GM19324 (cell line): ENCODE data around the gene PTPRG.

Source experiments
- ATAC-seq: cut with Tn5 transposase; IDR thresholded peaks from one replicate; pipeline ENCODE4 v1.9.1; 2021; ENCODE audit warnings: mild to moderate bottlenecking, moderate library complexity; ENCODE audit not compliant: unreplicated experiment, low FRiP score

PTPRG gene

DNA sequence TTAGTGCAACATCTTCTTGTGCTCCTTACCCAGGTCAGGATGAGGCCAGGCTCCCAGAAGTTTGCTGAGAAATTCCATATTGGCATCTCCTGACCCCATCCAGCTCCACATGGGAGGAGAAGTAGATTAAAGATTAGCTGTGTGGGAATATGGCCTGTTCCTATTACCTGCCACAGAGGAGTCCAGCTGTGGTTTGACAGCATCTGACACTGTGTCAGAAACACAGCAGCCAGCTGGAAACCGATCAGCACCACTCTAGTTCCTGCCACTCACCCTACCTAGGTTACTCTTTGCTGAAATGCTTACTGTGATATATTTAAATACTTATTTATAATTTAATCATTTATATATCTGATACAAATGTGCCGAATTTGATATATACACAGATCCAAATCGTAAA, 551.7 kb downstream of the PTPRG start:
- no peak for ATAC-seq

DNA sequence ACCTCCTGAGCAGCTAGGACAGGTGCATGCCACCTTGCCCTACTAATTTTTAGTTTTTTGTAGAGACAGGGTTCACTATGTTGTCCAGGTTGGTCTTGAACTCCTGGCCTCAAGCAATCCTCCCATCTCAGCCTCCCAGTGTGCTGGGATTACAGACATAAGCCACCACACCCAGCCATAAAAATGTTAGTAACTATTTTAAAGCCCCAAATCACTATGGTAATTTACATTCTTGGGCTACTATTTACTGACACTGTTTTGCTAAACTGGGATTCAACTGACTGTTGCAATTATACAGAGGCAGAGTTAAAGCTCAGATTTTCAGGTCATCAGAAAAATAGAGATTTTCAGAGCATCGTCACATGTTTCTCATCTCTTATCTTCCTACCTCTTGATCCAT, 553.4 kb downstream of the PTPRG start:
- ATAC-seq = no peak

DNA sequence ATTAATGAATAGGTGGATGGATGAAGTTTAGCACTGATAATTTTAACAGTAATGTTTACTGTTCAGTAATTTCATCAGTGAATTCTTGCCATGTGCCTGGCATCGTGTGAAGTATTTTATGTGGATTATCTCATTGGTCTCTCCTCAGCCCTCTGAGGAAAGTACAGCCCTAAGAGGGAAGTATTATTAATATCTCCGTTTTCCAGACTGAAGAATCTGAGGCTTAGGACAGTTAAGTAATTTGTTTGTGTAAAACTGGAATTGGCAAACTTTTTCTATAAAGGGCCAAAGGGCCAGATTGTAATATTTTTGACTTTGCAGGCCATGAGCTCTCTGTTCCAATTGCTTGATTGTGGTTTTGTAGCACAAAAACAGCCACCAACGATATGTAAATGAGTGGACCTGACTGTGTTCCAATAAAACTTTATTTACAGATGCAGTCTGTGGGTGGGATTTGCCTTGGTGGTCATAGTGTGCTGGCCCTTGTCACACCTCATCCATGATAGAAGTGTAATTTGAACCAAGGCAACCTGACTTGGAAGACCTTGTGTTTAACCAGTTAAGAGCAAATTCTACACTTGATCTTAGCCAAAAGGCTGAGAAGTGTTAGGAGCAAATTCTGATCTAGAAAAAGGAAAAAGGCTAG, 556.7 kb downstream of the PTPRG start:
- ATAC-seq = no peak

DNA sequence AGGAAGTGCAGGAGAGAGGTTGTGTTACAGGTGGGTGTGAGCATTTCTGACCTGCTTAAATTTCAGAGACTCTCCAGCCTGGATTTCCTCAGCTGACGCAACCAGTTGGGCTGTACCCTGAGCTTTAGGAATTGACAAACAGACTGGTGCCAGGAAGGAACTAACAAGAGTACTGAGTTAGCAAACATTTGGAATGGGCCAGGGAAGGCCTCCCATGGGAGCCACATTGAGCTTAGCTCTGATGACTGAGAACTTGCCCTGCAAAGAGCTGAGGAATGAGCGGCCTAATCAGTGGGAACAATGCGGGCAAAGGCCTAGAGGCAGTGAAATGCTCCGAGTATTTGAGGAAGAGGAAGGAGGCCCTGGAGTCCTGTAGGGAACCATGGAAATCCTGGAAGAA, 557.8 kb downstream of the PTPRG start:
- no peak for ATAC-seq

DNA sequence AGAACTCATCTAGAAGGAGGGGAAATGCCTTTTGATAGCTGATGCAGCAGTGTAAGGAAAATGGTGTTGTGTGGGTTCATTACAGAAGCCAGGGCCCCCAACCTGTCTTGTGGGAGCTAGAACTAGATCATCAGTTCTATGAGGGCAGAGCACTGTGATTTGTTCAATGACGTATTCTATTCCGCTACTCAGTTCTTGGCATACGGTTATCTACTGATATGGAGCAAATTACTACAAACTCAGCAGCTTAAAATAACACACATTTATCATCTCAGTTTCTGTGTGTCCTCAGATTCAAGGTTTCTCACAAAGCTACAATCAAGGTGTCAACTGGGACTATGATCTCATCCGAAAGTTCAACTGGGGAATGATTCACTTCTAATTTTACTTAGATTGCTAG, 561.4 kb downstream of the PTPRG start:
- no peak for ATAC-seq

DNA sequence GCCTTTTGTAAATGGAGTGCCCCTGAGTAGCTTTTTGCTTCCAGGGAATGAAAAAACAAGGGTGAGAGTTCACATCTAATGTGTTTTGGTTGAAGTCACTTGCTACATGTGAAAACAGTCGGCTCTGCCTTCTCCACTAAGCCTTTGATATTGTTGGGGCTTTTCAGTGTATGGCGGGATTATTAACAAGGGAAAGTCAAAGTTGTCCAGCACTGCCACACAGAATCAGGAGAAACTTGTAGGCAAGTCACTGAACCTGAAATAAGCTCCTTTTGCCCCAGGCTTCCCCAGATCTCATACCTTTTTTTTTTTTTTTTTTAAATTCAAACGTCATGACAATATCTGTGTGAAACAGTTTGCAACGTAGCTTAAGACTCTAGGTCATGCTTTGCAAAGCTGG, 564.0 kb downstream of the PTPRG start:
- no peak for ATAC-seq

DNA sequence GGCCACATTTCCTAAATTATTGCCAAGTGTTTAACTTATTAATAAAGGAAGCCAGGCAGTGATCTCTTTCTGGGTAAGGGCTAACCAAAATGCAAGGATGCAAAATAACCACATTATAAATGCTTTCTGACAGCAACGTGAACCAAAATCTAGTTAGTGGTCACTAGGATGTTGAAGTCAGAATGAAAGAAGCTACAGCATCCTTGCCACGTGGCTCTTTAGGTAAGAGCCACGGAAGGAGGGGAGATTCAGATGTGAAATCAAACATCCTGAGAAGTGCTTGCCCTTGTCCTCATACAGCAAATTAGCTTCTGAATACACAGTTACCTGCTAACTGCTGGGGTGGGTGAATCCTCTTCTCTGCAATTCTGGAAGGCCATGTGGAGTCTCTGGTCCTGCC, 565.7 kb downstream of the PTPRG start:
- ATAC-seq = no peak

DNA sequence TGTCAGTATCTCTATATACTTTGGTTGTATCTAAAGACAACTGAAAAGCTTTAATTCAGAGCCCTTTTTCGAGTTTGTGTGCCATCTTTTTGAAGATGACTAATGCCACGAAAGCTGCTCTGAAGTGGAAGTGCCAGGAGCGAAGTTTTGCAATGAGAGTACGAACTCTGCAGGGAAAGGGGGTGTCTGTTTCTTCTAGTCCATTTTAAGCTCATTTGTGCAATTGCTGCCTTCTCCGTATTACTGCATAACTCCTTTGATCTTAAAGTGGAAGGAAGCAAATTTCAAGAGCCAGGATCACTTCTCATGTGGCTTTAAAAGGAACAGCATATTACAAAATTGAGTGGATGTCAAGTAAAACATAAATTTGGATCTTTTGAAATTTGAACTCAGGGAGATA, 566.7 kb downstream of the PTPRG start:
- ATAC-seq = no peak

DNA sequence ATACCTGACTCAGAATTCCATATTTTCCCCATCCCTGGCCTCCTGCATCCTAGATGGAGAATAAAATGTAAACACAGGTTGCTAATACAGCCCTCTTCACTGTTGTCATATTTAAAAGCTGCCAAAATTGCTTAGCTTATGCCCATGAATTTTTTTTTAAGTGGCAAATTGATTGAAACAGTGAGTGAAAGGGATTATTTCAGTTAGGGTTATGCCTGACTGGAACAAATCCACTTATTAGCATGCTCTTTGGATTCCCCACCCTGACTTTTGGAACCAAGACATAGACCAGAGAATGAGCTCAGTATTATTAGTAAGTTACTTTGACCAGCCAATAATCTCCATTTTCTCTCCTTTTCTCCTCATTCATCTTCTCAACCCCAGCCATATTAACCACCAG, 567.3 kb downstream of the PTPRG start:
- ATAC-seq = no peak

DNA sequence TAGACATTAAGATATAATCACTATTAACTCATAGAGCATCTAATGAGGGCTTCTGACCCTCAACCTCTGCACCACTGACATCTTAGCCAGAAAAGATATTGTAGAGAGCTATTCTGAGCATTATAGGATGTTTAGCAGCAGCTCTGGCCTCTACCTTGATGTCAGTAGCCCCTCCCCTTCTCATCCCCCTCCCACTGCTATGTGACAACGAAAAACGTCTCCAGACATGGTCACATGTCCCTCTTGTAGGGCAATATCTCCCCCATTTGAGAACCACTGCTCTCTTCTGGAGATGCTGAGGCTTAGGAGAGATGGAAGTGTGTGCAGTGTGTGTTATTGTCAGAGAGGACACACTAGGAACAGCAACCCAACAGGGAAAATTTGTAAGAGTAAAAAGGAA, 569.7 kb downstream of the PTPRG start:
- ATAC-seq = no peak

DNA sequence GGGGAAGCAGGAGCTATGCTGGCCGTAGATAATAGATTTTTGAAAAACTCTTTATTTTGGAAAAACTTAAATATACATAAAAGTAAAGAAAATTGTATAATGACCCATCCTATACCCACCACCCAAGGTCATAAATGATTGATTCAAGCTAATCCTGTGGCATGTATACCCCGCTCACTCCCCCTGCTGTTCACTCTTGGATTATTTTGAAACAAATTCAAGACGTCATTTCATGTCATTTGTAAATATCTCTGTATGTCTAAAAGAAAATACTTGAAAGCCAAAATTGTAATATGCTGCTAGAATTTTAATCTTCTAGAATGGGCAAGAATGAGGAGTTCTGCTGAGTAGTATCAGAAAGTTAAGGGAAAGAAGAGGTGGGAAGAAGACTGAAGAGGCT, 570.2 kb downstream of the PTPRG start:
- no peak for ATAC-seq

DNA sequence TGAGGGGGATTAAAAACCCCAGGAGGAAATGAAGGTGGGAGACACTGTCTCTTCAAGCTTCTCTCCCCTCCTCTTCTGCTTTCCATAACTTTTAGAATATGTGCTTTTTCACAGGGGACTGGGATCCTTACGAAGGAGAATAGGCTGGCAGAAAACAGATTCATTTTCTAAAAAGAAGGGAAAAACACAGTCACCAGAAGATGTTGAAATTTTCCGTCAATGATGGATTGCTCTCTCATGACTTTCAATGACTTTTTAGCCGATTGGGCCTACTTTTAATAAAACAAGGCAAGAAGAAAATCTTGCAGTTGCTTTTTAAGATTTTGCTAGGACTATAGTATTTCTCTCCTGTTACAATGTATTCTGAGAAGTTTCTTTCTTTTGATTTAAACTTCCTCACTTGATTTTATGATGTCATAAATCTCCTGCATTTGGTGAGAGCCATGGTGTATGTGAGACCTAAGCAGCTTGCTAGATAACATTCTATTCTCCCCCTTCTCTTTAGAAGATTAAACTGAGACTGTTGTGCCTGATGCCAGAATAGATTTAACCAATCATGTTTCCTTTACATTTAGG, 570.7 kb downstream of the PTPRG start:
- ATAC-seq = no peak

DNA sequence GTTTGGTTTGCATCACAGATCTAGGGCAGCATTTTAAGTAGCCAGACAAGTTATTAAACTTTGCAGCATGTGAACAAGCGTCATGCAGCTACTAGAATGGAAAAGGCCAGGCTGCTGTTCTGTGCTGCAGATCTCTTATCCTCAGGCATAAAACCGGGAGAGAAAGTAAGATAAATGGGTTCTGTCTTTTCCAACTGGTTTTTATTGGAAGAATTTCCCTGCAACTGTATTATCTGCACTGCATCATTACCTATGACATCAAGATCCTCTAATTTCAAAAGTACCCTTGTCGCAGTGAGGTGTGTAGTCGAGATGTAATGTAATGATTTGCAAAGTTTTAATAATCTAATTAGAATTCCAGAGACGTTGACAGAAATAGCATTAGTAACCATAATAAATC, 571.6 kb downstream of the PTPRG start:
- no peak for ATAC-seq

DNA sequence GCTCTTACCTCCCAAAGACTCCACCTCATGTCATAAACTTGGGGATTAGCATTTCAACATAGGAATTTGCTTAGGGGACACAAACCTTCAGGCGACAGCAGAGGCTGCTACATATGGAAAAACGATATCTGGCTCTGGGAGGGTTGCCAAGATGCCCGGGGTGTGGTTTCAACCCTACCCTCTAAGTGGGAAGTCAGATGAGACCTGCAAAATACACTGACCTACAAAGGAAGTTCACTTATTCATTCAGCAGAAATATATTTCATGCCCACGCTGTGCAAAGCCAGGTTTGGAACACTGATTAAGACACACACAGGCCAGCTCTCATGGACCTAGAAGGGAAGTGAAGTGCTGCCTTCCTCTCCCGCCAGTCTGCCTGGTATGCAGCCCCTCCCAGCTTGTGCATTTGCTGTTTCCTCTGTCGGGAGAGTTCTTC, 572.7 kb downstream of the PTPRG start:
- no peak for ATAC-seq

DNA sequence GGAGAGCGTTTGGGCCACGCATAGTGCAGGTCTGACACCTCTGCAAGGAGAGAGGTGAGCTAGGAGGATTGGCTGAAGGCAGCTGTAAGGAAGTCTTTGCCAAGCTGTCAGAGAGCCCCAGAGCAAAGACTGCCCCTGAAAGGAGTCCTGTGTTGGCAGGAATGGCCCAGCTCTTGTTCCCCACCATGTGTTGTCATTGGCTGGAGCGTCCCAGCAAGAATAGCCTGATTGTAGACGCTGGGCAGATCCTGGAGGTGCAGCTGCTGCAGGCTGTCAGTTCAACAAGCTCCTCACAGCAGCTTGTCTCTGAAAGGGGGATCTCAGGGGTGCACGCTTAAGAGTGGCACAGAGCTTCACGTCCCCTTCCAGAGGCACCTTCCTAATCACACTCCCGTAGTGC, 574.4 kb downstream of the PTPRG start:
- ATAC-seq = no peak

DNA sequence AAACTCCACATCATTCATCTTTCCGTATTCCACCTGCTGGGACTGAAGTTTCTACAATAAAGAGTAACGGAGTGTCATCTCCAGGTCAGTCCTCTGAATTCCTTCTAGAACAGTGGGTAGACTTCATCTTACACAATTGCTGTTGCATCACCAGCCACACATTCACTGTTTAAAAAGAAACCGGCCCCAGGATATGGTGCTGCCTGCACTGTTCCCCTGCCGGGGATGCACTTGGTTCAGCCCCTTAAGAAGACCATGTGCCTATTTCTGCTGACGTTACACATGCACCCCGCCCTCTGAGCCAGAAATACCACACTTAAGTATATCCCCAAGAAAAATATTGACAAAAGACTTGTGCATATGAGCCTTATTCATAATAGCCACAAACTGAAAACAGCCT, 578.6 kb downstream of the PTPRG start:
- no peak for ATAC-seq

DNA sequence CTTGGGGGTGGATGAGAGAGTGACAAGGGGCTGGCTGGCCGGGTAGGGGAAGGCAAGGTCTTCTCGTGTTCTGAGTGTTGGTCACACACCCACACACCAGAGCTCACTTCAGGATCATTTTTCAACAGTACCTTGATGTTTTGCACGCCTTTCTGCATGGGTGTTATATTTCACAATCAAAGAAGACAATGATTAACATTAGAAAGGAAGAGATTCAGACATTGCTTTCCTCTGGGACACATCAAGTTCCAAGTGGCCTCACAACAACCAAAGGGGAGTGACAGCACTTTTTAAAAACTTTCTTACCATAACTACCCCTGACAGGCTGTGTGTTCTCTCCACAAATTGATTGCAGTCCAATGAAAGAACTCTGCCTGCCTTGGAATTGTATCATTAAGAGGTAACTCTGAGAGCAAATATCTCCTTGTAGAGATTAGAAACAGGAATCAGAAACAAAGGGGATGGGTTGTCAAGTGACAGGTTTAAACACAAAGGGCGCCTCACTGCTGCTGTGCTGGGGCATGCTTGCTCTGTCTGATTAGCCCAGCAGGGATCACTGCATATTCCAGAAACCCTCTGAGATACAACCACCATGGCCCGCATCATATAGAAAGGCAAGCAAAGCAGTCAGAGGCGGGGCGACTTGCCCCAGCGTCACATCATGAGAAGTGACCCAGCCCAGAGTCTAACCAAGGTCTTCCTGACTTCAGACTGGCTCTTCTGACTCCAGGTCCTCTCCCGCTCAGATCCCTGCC, 581.1 kb downstream of the PTPRG start:
- no peak for ATAC-seq

DNA sequence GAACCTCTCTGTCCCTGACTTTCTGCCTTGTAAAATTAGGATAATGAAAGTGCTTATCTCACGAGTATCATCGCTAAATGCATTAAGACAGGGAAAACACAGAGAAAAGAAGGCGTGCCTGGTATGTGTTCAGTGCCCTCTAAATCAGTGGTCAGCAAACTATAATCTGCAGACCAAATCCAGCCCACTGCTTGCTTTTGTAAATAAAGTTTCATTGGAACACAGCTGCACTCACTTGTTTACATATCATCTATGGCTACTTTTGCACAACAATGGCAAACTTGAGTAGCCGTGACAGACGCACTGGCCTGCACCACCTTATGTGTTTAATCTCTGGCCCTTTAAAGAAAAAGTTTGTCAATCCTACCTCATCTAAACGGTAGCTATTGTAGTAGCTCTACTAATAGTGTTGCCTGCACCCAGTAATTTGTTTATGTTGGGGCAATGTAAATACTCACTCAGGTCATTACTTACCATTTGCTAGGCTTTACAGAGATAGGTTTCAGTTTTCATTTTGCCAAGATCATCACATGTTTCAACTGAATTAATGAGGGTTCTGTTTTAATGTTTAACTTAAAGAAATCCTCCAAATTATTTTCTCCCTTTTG, 582.6 kb downstream of the PTPRG start:
- ATAC-seq = peak; percentile 46

DNA sequence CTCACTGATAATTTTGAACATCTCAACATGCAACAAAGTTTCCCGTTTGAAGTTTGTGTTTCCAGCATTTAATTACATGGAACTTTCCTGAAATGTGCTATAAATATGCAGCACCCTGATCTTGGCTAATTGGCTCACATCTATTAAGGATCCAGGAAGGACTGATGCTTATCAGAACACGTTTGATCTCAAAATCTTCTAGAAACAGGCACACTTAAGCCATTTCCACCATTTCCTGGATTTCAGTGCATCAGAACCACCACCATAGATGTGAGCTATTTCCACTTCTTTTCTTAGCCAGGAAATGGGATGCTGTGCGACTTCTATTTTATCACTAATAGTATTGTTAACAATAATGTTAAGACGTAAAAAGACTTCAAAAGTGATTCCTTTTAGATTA, 583.1 kb downstream of the PTPRG start:
- no peak for ATAC-seq

DNA sequence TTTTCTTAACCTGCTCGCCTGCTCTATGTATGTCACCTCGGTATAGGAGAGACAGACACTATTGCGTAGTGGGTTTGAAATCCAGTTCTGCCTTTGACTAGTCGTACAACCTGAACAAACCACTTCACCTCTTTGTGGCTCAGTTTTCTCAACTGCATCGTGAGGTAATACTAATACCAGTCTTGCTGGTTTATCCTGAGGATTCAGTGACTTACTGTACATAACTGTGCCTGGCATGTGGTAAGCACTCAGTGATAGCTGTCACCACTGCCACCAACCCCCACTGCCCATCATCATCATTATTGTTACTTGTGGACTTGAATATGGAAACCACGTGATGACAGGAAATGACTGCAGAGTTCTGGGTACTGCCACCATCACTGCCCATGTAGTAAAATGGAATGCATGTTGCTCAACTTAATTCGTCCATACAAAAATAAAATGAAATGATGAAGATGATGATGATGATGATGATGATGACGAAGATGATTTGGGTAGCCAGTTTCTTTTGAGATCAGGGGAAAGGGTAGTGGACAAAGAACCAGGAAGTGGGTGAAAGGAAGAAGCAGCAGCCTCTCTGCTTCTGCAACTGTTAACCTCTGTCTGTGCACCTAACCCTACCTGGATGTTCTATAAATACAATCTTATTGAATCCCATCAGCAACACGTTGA, 583.9 kb downstream of the PTPRG start:
- no peak for ATAC-seq

DNA sequence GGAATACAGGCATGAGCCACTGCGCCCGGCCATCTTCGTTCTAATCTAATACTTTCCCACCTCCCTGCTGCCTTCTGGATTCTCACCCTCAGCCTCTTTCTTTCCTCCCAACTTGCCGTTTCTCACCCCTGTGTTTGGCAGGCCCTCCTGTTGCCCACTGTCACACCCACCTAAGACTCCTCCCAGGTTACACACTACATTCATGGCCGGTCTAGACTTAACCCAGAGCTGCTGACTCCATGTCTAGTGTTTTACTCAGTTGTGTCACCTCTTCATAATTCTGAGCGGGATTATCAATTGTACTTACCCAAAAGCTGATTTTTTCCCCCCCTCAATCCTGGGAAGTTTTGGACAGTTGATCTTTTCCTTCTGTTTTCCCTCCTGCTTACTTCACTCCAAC, 588.2 kb downstream of the PTPRG start:
- ATAC-seq = no peak
